GM12864 (cell line): ENCODE measurements around the gene AKIP1.
"Not testable (repeated sequence)": the region's sequence is repeated elsewhere in the genome, so short reads cannot be mapped to it uniquely, and the experiment has no call there.

Experiments used
- DNase-seq: peaks from one replicate; pipeline ENCODE4 v3.0.0-alpha.2; 2011; ENCODE audit warnings: low read depth
- H3K4me3 ChIP-seq: 2 replicates; pipeline ENCODE4 v1.5.1; 2011; ENCODE audit warnings: mild to moderate bottlenecking, low read depth, low read length, control low read depth
- TF ChIP-seq, protein P1 (sequence below): IDR thresholded peaks from 2 replicates; pipeline ENCODE4 v1.5.1; 2011; ENCODE audit warnings: low read depth, mild to moderate bottlenecking, moderate library complexity, low read length, control low read depth, inconsistent platforms; ENCODE audit errors: missing control alignments

The AKIP1 gene

DNA sequence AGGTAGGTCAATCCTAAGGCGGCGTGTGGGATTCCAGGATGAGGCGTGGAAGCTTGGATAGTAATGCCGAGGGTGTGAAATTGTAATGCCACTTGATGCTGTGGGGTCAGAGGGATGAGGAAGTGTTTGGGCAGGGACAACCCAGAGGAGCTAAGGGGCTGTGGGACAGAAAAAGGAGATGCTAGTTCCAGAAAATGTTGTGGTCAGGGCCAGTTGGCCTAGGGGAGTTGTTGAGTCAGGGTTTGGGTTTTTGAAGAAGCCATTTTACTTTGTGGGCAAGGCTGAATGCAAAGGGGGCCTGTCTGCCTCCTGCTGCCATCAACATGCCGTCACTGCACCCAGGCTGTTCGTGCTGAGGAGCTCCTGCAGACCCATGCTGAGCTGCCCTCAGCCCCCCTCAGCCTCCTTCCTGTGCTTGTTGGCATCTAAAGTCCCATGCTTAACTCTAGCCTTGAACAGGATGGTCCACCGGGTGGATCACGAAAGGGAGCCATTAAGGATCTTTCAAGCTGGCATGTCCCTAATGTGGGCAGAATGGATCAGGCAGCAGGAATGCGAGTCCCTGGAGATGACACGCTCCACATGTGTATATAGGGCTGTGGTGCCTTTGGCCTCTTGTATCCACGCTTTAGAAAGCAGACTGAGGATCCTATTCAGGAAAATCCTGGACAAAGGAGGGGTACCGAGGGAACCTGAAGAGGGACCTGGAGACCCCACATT lies 19.6 kb downstream of the AKIP1 start:
- H3K4me3 ChIP-seq = no peak overlapping the region
- no peak for DNase-seq
- TF ChIP-seq, protein P1, sequence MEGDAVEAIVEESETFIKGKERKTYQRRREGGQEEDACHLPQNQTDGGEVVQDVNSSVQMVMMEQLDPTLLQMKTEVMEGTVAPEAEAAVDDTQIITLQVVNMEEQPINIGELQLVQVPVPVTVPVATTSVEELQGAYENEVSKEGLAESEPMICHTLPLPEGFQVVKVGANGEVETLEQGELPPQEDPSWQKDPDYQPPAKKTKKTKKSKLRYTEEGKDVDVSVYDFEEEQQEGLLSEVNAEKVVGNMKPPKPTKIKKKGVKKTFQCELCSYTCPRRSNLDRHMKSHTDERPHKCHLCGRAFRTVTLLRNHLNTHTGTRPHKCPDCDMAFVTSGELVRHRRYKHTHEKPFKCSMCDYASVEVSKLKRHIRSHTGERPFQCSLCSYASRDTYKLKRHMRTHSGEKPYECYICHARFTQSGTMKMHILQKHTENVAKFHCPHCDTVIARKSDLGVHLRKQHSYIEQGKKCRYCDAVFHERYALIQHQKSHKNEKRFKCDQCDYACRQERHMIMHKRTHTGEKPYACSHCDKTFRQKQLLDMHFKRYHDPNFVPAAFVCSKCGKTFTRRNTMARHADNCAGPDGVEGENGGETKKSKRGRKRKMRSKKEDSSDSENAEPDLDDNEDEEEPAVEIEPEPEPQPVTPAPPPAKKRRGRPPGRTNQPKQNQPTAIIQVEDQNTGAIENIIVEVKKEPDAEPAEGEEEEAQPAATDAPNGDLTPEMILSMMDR = no peak

DNA sequence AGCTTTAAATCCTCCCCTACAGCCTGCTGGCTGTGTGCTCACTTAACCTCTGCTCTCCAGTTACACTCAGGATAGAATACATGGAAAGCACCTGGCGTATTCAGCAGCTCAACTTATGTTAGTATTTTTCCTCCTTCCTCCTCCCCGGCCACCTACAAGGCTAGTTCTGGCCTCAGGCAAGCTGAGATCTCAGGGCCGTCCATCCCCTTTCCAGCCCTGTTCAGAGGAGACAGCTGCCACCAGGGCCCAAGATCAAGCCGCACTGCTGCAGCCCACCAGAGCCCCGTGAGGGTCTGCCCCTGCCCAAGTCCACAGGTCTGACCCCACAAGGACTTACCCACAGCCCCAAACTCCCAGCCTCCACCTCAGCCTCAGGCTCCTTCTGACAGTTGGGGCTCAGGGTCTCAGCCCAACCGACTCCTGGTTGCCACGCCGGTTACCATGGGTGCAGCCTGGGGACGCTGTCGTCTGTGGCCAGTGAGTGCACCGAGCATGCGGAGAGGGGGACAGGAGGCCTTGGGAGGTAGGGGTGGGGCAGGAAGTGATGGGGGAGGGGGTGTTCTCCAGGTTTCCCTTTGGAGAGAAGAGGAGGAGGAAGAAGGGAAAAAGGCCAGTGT lies 21.7 kb downstream of the AKIP1 start, which contains the start of gene C11orf16:
TSS of gene C11orf16 (minus strand) at position 384 of the 617 bp plus-strand sequence. CDS start 639 bp downstream, outside the sequence.
- TF ChIP-seq, protein P1 = no peak
- no peak within 1 kb of the TSS for H3K4me3 ChIP-seq
- no peak for DNase-seq

DNA sequence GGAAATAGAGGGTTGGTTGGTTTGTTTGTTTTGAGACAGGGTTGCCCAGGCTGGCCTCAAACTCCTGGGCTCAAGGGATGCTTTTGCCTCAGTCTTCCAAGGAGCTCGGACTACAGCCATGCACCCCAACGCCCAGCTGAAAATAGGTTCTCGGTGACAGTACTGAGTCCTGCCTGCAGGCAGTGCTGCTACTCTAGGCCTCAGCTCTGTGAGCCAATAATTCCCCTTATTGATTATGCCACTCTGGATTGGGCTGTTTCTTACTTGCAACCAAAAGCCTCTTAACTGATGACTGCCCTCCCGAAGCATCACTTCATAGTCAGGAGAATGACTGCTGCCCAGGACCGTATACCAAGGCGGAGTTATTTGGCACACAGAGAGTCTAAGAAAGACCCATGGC lies 22.9 kb downstream of the AKIP1 start:
- TF ChIP-seq, protein P1 = peak; percentile 27
- DNase-seq = no peak
- no peak overlapping the region for H3K4me3 ChIP-seq

DNA sequence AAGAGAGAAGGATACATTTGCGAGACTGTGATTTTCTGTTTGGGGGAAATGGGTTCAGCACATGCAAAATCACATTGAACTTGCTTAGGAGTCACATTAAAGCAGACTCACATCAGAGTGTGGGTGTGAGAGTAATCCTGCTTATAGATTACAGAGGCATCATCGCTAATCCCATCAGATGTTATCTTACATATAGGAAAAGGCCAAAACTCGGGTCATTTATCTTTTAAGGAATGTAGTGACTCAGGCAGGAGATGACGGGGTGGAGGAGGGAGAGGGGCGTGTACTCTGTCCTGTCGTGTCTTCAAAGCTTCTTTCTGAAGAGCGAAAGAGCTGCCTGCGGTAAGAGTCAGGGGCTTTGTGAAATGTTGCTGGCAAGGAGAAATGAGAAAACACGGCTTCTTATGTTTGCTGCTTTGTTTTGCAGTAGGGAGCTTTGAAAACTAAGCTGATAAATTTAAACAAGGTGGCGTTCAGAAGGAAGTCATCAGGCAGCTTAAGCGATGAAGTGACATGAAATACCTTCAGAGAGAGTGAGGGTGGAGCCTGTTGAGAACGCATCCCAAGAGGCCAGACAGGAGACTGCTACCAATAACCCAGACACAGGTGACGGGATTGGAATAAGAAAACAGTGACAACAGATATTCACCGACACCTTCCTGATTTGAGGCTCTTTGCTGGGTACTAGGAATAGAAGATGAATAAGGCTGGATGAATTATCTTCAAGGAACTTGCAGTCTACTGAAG lies 23.9 kb downstream of the AKIP1 start:
- no peak overlapping the region for H3K4me3 ChIP-seq
- TF ChIP-seq, protein P1 = no peak
- DNase-seq = no peak

DNA sequence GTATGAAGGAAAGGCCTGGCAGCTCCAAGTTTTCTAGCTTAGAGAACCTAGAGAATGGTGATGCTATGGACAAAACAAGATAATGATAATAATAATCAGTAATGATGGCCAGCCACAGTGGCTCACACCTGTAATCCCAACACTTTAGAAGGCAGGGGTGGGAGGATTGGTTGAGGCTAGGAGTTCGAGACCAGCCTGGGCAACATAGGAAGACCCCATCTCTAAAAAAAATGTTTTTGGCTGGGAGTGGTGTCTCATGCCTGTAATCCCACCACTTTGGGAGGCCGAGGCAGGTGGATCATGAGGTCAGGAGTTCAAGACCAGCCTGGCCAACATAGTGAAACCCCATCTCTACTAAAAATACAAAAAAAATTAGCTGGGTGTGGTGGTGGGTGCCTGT lies 24.8 kb downstream of the AKIP1 start:
- DNase-seq, H3K4me3 ChIP-seq: not testable (repeated sequence)

DNA sequence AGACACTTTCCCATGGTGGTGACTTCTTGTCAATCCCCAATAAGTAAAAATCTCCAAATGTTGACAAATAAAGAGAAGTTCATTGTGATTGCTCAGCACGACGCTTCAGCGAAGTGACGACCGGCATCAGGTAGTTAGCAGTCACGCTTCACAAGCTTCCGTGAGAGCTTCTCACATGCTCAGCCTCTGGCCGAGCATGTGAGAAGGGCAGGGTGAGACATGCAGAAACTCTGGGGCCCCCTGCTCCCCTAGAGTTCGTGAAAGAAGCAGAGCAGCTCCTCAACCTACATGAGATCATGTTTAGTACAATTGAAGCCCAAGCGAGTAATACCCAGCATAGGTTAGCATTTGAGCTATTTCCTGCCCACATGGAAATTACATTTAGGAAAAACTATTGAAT lies 26.2 kb downstream of the AKIP1 start:
- peak; percentile 67 for DNase-seq
- TF ChIP-seq, protein P1 = no peak
- H3K4me3 ChIP-seq = no peak overlapping the region

DNA sequence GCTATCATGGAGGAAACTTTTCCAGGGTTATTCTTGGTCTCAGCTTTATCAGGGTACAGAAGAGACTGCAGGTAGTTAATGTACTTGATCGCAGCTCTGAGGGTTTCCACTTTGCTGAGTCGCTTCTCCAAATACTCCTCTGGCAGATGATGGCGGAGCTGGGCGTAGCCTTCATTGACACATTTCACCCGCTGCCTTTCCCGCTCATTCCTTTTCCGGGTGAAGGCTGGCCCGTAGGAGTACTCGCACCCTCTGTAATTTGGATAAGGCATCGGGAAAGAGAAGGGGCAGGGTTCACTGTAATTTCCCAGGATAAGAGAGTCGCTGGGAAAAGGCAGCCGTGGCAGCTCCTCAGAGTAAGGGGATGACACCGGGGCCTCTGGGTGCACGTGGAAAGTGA lies 26.7 kb downstream of the AKIP1 start:
- TF ChIP-seq, protein P1 = no peak
- DNase-seq = no peak
- H3K4me3 ChIP-seq = no peak overlapping the region
